Measurements from ENCODE around the gene CLDN14. TPM values are rescaled to one million over a fixed set of nuclear protein-coding genes. Genes with fewer than 3 reads are reported as not detected.

The CLDN14 gene
- polyA plus RNA-seq, 3 donors = 2.8 to 5.1 (median 4.0) TPM

GRCh38 chr21:36474591-36474990 is 5.3 kb downstream of the CLDN14 start:
- no peak for DNase-seq

GRCh38 chr21:36473203-36473602 is 6.7 kb downstream of the CLDN14 start:
- no peak for DNase-seq

- no peak for DNase-seq
Observed at GRCh38 chr21:36472377-36472776, 7.5 kb downstream of the CLDN14 start.

- no peak for DNase-seq
Observed at GRCh38 chr21:36471254-36471723, 8.6 kb downstream of the CLDN14 start.

- DNase-seq = no peak
Observed at GRCh38 chr21:36470294-36470693, 9.6 kb downstream of the CLDN14 start.

GRCh38 chr21:36466061-36466511 is 13.8 kb downstream of the CLDN14 start:
- no peak for DNase-seq

- no peak for DNase-seq
Observed at GRCh38 chr21:36465478-36465877, 14.4 kb downstream of the CLDN14 start.

- no peak for DNase-seq
Observed at GRCh38 chr21:36464590-36464989, 15.3 kb downstream of the CLDN14 start.

GRCh38 chr21:36463991-36464390 is 15.9 kb downstream of the CLDN14 start:
- DNase-seq = no peak

GRCh38 chr21:36463204-36463603 is 16.7 kb downstream of the CLDN14 start:
- DNase-seq = no peak

GRCh38 chr21:36461918-36462486 is 17.9 kb downstream of the CLDN14 start:
- DNase-seq = no peak

GRCh38 chr21:36461277-36461917 is 18.5 kb downstream of the CLDN14 start:
- DNase-seq = no peak

GRCh38 chr21:36460866-36461265 is 19.1 kb downstream of the CLDN14 start:
- no peak for DNase-seq

- DNase-seq = no peak
Observed at GRCh38 chr21:36459098-36459497, 20.8 kb downstream of the CLDN14 start.

- DNase-seq = no peak
Observed at GRCh38 chr21:36456729-36457414, 23.1 kb downstream of the CLDN14 start.

- no peak for DNase-seq
Observed at GRCh38 chr21:36454706-36455105, 25.2 kb downstream of the CLDN14 start.

- peak; percentile 61 for DNase-seq
Observed at GRCh38 chr21:36454093-36454531, 25.8 kb downstream of the CLDN14 start.

- no peak for DNase-seq
Observed at GRCh38 chr21:36452281-36452825, 27.6 kb downstream of the CLDN14 start.

- no peak for DNase-seq
Observed at GRCh38 chr21:36451506-36451905, 28.4 kb downstream of the CLDN14 start.

GRCh38 chr21:36450511-36450910 is 29.4 kb downstream of the CLDN14 start:
- no peak for DNase-seq

GRCh38 chr21:36446301-36446700 is 33.6 kb downstream of the CLDN14 start:
- no peak for DNase-seq

GRCh38 chr21:36441715-36442114 is 38.2 kb downstream of the CLDN14 start:
- DNase-seq = no peak

- no peak for DNase-seq
Observed at GRCh38 chr21:36437745-36438128, 42.2 kb downstream of the CLDN14 start.
